ENCODE results near the gene PDE4D.

DNA sequence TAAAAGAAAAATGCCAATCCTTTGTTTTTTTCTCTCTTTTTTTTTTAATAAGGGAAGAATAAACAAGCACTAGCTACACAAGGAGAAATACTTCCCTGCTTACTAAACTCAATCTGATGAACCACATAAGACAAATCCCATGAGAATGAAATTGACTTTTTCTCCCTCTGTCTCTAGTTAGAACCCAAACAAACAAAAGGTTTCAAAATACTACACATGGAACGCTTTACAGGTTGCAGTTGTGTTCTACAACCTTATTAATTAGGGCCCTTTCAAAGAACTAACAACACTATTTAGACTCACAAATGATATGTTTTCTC, 124.5 kb downstream of the PDE4D start:
- no peak for TF ChIP-seq POLR2A (IDR thresholded peaks at IDR 0.05)
- TF ChIP-seq, protein P1, sequence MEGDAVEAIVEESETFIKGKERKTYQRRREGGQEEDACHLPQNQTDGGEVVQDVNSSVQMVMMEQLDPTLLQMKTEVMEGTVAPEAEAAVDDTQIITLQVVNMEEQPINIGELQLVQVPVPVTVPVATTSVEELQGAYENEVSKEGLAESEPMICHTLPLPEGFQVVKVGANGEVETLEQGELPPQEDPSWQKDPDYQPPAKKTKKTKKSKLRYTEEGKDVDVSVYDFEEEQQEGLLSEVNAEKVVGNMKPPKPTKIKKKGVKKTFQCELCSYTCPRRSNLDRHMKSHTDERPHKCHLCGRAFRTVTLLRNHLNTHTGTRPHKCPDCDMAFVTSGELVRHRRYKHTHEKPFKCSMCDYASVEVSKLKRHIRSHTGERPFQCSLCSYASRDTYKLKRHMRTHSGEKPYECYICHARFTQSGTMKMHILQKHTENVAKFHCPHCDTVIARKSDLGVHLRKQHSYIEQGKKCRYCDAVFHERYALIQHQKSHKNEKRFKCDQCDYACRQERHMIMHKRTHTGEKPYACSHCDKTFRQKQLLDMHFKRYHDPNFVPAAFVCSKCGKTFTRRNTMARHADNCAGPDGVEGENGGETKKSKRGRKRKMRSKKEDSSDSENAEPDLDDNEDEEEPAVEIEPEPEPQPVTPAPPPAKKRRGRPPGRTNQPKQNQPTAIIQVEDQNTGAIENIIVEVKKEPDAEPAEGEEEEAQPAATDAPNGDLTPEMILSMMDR (IDR thresholded peaks at IDR 0.05) = no peak

Data from esophagus squamous epithelium (tissue), 4 donors.